Measurements from ENCODE around the gene KCND3.

The KCND3 gene

DNA sequence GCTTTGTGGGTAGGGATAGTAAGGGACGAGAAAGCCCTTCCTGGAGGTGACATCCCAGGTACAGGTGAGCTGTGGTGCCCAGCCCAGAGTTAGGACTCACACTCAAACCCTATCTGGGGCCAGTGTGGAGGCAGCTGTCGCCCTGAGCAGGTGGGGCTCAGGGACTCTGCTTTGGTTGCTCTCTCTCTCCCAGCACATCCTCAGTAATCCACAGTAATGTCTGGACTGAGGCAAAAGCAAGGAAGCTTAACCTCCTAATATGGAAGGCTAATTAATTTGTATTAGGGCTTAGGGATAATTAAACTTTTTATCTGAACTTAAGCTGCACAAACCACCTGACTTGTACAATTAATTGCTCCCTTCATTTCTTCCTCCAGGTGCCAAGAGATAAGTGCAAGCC, 195.5 kb downstream of the KCND3 start (continued):
- TF ChIP-seq, protein P1, sequence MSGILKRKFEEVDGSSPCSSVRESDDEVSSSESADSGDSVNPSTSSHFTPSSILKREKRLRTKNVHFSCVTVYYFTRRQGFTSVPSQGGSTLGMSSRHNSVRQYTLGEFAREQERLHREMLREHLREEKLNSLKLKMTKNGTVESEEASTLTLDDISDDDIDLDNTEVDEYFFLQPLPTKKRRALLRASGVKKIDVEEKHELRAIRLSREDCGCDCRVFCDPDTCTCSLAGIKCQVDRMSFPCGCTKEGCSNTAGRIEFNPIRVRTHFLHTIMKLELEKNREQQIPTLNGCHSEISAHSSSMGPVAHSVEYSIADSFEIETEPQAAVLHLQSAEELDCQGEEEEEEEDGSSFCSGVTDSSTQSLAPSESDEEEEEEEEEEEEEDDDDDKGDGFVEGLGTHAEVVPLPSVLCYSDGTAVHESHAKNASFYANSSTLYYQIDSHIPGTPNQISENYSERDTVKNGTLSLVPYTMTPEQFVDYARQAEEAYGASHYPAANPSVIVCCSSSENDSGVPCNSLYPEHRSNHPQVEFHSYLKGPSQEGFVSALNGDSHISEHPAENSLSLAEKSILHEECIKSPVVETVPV (CRISPR knock-in tag; IDR thresholded peaks at IDR 0.05): no peak
- TF ChIP-seq POU6F1 (CRISPR knock-in tag; IDR thresholded peaks at IDR 0.05; ENCODE audit: borderline replicate concordance, low read depth): no peak
- TF ChIP-seq GLIS3 (CRISPR knock-in tag; IDR thresholded peaks at IDR 0.05): no peak
- TF ChIP-seq ISL1 (CRISPR knock-in tag; IDR thresholded peaks at IDR 0.05): no peak
- no peak for TF ChIP-seq PPARA (CRISPR knock-in tag; IDR thresholded peaks at IDR 0.05; ENCODE audit: borderline replicate concordance)
- no peak for TF ChIP-seq TCF4 (CRISPR knock-in tag; IDR thresholded peaks at IDR 0.05; ENCODE audit: borderline replicate concordance)
- TF ChIP-seq ESRRG (CRISPR knock-in tag; IDR thresholded peaks at IDR 0.05): no peak

DNA sequence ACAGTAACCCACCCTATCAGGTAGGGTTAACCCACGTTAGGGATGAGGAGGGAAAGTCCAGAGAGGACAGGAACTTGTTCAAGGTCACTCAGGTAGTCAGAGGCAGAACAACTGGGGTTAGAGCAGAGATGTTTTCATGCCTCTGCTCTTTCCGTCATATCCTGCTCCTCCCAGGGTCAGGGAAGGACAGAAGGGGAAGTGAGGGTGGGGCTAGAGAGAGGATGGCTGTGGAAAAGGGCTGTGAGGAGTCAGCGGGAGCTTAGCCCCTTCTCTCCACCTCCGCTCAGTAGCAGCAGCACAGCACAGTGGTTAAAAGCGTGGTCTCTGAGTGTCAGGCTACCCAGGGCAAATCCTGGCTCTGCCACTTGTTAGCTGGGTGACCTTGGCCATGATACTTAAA, 197.2 kb downstream of the KCND3 start:
- no peak for TF ChIP-seq TCF4 (CRISPR knock-in tag; IDR thresholded peaks at IDR 0.05; ENCODE audit: borderline replicate concordance)
- TF ChIP-seq CREB5 (CRISPR knock-in tag; IDR thresholded peaks at IDR 0.05; ENCODE audit: low read depth): no peak
- TF ChIP-seq ESRRG (CRISPR knock-in tag; IDR thresholded peaks at IDR 0.05): no peak
- TF ChIP-seq POU6F1 (CRISPR knock-in tag; IDR thresholded peaks at IDR 0.05; ENCODE audit: borderline replicate concordance, low read depth): no peak
- TF ChIP-seq, protein P2, sequence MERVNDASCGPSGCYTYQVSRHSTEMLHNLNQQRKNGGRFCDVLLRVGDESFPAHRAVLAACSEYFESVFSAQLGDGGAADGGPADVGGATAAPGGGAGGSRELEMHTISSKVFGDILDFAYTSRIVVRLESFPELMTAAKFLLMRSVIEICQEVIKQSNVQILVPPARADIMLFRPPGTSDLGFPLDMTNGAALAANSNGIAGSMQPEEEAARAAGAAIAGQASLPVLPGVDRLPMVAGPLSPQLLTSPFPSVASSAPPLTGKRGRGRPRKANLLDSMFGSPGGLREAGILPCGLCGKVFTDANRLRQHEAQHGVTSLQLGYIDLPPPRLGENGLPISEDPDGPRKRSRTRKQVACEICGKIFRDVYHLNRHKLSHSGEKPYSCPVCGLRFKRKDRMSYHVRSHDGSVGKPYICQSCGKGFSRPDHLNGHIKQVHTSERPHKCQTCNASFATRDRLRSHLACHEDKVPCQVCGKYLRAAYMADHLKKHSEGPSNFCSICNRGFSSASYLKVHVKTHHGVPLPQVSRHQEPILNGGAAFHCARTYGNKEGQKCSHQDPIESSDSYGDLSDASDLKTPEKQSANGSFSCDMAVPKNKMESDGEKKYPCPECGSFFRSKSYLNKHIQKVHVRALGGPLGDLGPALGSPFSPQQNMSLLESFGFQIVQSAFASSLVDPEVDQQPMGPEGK (CRISPR knock-in tag; IDR thresholded peaks at IDR 0.05; ENCODE audit: borderline replicate concordance): no peak
- no peak for TF ChIP-seq ARNTL (CRISPR knock-in tag; IDR thresholded peaks at IDR 0.05; ENCODE audit: borderline replicate concordance, low read depth)
- TF ChIP-seq GLIS3 (CRISPR knock-in tag; IDR thresholded peaks at IDR 0.05): no peak

DNA sequence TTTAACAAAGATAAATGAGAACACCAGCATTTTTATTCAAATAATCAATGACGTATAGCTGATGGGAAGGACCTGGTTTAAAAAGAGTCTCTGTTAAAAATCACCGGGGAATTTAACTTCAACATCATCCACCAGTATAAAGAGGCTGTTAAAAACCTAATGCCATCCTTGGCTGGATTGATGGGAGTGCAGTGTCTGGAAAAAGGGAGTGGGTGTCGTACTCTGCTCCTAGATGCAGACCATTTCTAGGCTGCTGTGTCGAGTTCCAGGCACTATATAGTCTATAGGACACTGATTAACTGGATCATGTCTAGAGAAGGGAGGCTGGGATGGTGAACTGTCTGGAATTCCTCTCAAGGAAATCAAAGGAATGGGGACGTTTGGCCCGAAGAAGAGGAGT, 197.7 kb downstream of the KCND3 start:
- TF ChIP-seq OSR1 (CRISPR knock-in tag; IDR thresholded peaks at IDR 0.05) (no peak), ZNF8 (CRISPR knock-in tag; IDR thresholded peaks at IDR 0.05) (no peak)
- TF ChIP-seq, protein P3, sequence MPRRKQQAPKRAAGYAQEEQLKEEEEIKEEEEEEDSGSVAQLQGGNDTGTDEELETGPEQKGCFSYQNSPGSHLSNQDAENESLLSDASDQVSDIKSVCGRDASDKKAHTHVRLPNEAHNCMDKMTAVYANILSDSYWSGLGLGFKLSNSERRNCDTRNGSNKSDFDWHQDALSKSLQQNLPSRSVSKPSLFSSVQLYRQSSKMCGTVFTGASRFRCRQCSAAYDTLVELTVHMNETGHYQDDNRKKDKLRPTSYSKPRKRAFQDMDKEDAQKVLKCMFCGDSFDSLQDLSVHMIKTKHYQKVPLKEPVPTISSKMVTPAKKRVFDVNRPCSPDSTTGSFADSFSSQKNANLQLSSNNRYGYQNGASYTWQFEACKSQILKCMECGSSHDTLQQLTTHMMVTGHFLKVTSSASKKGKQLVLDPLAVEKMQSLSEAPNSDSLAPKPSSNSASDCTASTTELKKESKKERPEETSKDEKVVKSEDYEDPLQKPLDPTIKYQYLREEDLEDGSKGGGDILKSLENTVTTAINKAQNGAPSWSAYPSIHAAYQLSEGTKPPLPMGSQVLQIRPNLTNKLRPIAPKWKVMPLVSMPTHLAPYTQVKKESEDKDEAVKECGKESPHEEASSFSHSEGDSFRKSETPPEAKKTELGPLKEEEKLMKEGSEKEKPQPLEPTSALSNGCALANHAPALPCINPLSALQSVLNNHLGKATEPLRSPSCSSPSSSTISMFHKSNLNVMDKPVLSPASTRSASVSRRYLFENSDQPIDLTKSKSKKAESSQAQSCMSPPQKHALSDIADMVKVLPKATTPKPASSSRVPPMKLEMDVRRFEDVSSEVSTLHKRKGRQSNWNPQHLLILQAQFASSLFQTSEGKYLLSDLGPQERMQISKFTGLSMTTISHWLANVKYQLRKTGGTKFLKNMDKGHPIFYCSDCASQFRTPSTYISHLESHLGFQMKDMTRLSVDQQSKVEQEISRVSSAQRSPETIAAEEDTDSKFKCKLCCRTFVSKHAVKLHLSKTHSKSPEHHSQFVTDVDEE (CRISPR knock-in tag; IDR thresholded peaks at IDR 0.05): no peak
- ATAC-seq: no peak

More for the DNA sequence above, 197.2 kb downstream of the KCND3 start:
- no peak for ATAC-seq

GRCh38 chr1:111789666-111790316, 199.7 kb downstream of the KCND3 start:
- no peak for ATAC-seq
- TF ChIP-seq BACH2 (CRISPR knock-in tag; IDR thresholded peaks at IDR 0.05; ENCODE audit: borderline replicate concordance) (no peak), ISL1 (CRISPR knock-in tag; IDR thresholded peaks at IDR 0.05) (no peak), POU6F1 (CRISPR knock-in tag; IDR thresholded peaks at IDR 0.05; ENCODE audit: borderline replicate concordance, low read depth) (no peak), OSR1 (CRISPR knock-in tag; IDR thresholded peaks at IDR 0.05) (no peak), ZNF565 (CRISPR knock-in tag; conservative IDR thresholded peaks at IDR 0.05; ENCODE audit: low read depth) (no peak), ESRRG (CRISPR knock-in tag; IDR thresholded peaks at IDR 0.05) (no peak), ZFP3 (CRISPR knock-in tag; IDR thresholded peaks at IDR 0.05) (no peak), SNAI2 (CRISPR knock-in tag; IDR thresholded peaks at IDR 0.05) (no peak), ARNTL (CRISPR knock-in tag; IDR thresholded peaks at IDR 0.05; ENCODE audit: borderline replicate concordance, low read depth) (no peak), TOX (CRISPR knock-in tag; IDR thresholded peaks at IDR 0.05; ENCODE audit: borderline replicate concordance) (no peak)
- TF ChIP-seq, protein P3 (CRISPR knock-in tag; IDR thresholded peaks at IDR 0.05): no peak

All from SK-N-SH treated with all-trans-retinoic acid at 6 μM for 48 hours (cell line).